D721Med (cell line): Measurements from ENCODE around the gene FPR1.
A peak's percentile ranks its signal among the peaks of the same experiment; 100 is the strongest.

Source experiments
- DNase-seq: peaks from one replicate; pipeline ENCODE4 v3.0.0; 2011; ENCODE audit warnings: low spot score; ENCODE audit not compliant: insufficient read length
- FAIRE-seq: peaks from 2 replicates; lab custom pipeline; 2011; peaks lifted over from hg19 to GRCh38; lab: Jason Lieb, UNC
- TF ChIP-seq, protein P1 (sequence below): IDR thresholded peaks from 2 replicates; pipeline ENCODE4 v1.5.1; 2012; ENCODE audit warnings: mild to moderate bottlenecking, control low read depth; ENCODE audit not compliant: insufficient read depth; ENCODE audit errors: missing control alignments

The FPR1 gene

DNA sequence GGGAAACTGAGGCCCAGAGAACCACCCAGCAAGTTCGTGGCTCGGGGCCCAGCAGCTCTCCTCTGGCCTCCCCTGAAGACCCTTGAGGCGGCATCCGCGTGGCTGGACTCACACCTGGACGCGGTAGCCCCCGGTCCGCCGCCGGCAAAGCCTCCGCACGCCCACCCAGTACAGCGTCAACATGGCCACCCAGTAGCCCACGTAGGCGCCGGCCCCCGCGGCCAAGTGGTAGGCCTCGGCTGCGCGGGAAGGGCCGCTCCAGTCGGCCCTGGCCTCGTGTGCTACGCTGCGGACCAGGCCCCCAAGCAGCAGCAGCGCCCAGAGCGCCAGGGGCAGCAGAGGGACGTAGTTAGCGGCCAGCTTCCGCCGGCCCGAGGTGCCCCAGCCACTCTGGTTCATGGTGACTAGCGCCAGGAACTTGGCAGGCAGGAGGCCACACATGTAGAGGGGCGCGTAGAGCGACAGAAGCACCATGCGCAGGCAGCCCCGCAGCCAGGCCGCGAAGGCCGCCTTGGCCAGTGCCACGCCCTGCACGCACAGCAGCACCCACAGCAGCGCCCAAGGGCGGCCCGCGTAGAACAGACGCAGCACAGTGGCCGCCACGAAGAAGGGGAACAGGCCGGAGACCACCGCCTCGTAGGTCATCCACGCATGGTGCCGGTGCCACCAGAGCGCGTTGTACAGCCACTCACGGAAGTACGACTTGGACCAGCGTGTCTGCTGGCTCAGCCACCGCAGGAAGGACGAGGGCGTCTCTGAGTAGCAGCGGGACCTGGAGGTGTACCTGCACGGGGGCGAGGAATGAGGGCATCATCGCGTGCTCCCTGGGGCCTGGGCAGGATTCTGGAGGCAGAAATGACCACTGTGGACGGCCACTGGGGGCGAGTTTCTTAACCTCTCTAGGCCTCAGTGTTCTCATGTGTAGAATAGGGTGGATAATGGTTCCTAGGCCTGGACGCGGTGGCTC, 38.1 kb downstream of the FPR1 start:
- TF ChIP-seq, protein P1, sequence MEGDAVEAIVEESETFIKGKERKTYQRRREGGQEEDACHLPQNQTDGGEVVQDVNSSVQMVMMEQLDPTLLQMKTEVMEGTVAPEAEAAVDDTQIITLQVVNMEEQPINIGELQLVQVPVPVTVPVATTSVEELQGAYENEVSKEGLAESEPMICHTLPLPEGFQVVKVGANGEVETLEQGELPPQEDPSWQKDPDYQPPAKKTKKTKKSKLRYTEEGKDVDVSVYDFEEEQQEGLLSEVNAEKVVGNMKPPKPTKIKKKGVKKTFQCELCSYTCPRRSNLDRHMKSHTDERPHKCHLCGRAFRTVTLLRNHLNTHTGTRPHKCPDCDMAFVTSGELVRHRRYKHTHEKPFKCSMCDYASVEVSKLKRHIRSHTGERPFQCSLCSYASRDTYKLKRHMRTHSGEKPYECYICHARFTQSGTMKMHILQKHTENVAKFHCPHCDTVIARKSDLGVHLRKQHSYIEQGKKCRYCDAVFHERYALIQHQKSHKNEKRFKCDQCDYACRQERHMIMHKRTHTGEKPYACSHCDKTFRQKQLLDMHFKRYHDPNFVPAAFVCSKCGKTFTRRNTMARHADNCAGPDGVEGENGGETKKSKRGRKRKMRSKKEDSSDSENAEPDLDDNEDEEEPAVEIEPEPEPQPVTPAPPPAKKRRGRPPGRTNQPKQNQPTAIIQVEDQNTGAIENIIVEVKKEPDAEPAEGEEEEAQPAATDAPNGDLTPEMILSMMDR, result no peak
- no peak for DNase-seq
- no peak for FAIRE-seq

DNA sequence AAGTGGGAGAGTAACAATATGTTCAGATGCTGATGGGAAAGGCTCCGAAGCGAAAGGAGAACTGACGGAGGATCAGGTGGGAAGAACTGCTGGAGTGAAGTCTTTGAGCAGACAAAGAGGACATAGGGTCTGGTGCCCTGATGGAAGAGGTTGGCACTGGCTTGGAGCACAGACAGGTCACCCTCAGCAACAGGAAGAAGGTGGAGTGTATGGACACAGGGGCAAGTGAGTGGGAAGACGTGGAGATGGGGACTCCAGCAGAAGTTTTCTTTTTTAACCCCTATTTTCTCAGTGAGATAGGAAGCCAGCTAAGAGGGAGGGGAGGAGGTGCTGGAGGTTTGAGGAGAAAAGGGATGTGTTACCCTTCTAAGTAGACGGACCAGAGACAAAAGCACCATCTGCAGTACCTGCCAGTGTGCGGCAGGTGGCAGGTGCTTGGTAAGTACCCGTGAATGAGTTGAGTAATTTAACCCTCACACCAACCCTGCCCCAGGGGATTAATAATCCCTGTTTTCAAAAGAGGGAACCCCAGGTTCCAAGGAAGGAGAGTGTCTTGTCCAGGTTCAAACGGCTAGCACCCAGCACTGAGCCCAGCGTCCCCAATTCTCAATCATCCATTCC, 39.1 kb downstream of the FPR1 start:
- TF ChIP-seq, protein P1, result peak; percentile 23
- FAIRE-seq, result no peak
- no peak for DNase-seq

DNA sequence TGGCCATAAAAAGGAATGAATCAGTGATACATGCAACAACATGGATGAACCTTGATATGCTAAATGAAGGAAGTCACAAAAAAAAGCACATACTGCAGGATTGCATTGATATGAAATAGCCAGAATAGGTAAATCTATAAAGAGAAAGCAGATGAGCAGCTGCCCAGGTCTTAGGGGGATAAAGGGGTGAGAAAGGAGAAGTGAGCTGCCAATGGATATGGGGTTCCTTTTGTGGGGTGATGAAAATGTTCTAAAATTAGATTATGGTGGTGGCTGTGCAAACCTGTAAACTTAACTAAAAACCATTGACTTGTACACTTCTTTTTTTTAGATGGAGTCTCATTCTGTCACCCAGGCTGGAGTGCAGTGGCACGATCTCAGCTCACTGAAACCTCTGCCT, 40.0 kb downstream of the FPR1 start:
- TF ChIP-seq, protein P1, result no peak
- DNase-seq (no peak), FAIRE-seq (no peak)

DNA sequence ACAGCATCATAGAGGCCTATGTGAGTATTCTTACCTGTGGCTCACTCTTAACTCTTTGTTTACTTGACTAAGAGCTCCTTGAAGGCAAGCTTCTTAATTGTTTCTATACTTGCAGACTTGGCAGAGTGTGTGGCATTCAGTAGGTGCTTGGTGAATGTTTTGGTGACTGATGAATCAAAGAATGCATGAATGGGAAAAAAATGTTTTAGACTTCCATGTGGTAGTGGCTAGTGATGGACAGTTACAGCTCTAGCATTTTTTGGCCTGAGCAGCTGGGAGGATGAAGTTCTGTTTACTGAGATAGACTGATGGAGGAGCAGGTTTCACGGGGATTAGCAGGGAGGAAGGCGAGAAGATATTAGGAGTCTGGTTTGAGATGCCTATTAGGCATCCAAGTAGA, 41.5 kb downstream of the FPR1 start:
- FAIRE-seq (no peak), DNase-seq (no peak)
- TF ChIP-seq, protein P1, result no peak

DNA sequence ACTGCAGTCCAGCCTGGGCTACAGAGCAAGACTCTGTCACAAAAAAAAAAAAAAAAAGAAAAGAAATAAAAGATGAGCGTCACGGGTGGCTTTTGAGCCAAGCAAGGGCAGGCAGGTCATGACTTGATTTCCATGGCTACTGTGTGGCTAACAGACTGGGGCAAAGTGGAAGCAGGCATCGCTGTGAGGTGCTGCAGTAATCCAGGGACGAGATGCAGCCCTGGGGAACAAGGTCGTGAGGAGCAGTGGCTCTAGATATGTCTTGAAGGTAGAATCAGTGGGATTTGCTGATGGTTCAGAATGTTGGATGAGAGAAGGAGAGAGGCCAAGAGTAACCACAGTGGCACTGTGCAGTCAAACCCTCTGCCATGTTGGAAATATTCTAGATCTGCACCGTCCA, 42.1 kb downstream of the FPR1 start:
- FAIRE-seq (no peak), DNase-seq (no peak)
- TF ChIP-seq, protein P1, result no peak

DNA sequence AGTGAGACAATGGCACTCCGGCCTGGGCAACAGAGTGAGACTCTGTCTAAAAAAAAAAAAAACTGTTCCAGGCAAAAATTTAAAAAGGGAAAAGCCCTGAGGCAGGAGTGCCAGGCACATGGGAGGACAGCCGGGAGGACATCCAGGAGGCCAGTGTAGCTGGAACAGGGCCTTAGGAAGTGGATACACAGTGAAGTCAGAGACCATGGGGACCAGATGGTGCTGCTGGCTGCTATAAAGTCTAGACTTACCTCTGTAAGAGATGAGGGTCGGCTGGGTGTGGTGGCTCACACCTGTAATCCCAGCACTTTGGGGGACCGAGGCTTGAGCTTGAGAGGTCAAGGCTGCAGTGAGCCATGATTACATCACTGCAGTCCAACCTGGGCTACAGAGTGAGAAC, 42.9 kb downstream of the FPR1 start:
- no peak for FAIRE-seq
- TF ChIP-seq, protein P1, result no peak
- no peak for DNase-seq
